NCI-H146 treated with DMSO at 0.1 percent for 48 hours (cell line): ENCODE results near the gene AGAP3.
A peak's percentile ranks its signal among the peaks of the same experiment; 100 is the strongest.

Experiments used
- DNase-seq: peaks from one replicate; lab custom pipeline; 2025; ENCODE audit not compliant: unreplicated experiment; lab: John Stamatoyannopoulos, UW

AGAP3 gene

DNA sequence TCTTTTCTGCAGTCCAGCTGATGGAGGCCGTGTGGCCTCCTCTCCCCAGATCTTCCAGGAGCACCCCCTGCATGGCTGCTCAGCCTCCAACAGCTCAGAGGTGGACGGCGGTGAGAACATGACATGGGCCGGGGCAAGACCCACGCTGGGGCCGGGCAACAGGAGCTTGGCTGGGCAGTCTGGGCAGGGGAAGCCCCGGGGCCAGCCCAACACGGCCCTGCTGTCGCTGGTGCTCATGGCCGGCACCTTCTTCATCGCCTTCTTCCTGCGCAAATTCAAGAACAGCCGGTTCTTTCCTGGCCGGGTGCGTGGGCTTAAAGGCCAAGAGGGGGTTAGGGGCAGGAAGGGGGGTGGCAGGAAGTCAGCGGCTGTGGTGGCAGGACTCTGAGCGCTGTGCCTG is 12.3 kb upstream of the AGAP3 start:
- no peak for DNase-seq

DNA sequence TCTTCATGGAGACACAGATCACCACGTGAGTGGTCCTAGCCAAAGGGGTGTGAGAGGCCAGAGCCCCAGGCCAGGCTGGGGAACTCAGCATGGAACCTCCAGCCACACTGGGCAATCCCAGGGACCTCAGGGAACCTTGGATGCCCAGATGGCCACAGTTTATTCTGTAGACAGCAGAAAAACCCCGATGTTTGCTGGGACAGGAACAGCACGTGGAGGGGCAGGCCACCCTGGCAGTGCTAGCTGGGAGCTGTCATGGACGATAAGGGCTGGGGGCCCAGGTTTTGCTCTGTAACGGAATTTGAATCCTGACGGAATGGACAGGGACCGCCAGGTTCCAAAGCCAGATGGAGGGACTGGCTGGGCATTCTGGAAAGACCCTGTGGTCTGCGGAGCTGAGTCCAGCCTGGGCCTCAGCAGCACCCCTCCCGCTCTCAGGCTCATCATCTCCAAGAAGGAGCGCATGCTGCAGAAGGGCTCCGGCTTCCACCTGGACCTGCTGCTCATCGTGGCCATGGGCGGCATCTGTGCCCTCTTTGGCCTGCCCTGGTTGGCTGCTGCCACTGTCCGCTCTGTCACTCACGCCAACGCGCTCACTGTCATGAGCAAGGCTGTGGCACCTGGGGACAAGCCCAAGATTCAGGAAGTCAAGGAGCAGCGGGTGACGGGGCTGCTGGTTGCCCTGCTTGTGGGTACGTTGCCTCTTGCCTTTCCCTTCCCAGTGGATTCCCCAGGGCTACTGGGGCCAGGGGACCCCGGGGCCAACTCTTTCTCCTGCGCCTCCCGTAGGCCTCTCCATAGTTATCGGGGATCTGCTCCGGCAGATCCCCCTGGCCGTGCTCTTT is 11.2 kb upstream of the AGAP3 start:
- no peak for DNase-seq

GRCh38 chr7:151075662-151075971 is 10.7 kb upstream of the AGAP3 start:
- no peak for DNase-seq

DNA sequence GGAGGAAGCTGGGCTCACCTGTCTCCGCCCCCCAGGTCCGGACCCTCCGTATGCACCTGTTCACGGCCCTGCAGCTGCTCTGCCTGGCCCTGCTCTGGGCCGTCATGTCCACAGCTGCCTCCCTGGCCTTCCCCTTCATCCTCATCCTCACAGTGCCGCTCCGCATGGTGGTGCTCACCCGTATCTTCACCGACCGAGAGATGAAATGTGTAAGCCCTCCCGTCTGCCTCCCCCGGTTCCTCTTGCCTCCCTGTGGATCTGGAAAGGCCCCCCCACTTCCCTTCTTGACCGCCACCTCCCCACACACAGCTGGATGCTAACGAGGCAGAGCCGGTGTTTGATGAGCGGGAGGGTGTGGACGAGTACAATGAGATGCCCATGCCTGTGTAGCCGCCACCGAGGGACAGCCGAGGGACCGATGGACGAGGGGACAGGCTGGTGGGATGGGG is 10.3 kb upstream of the AGAP3 start:
- DNase-seq: no peak

GRCh38 chr7:151076863-151077704 is 9.2 kb upstream of the AGAP3 start:
- no peak for DNase-seq

DNA sequence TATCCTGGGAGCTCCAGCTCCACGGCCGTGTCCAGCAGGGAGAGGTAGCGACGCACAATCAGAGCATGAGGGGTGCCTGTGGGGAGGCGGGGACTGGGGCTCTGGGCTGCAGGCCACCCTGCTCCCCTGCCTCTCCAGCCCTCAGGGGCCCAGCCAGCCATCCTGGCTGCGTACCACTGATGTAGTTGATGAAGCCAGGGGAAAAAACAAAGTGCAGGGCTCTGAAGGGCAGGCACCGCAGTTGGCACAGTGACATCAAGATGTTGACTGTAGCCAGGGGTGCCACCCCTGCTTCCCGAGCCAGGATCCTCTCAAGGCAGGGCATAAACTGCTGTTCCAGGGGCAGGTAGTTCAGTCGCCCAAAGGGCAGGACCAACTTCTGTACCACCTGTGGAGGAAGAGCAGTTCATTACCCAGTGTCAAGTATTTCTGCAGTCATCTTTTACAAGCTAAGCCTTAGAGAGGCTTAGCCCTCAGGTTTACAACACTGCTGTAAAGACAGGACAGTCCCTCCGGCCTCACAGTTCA is 8.5 kb upstream of the AGAP3 start:
- no peak for DNase-seq

GRCh38 chr7:151078233-151079040 is 7.8 kb upstream of the AGAP3 start:
- DNase-seq: no peak

GRCh38 chr7:151079199-151079910 is 6.9 kb upstream of the AGAP3 start:
- DNase-seq: no peak

DNA sequence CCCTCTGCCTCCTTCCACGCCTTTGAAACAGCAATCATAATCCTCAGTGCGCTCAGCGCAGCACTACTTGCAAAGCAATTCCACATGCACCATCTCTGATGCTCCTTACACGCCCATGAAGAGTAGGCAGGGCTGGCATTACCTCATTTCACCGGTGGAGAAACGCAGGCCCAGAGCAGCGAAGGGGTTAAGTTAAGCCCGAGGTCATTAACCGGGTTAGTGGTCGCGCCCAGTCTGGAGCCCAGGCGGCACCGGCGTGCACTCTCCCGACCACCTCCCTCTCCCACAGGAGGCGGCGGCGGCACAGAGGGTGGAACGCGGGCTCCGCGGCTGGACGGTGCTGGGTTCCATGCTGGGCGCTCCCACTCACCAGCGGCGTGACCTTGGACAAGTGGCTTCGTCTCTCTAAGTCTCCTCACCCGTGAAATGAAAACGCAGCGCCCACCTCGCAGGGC is 6.2 kb upstream of the AGAP3 start:
- DNase-seq: no peak

DNA sequence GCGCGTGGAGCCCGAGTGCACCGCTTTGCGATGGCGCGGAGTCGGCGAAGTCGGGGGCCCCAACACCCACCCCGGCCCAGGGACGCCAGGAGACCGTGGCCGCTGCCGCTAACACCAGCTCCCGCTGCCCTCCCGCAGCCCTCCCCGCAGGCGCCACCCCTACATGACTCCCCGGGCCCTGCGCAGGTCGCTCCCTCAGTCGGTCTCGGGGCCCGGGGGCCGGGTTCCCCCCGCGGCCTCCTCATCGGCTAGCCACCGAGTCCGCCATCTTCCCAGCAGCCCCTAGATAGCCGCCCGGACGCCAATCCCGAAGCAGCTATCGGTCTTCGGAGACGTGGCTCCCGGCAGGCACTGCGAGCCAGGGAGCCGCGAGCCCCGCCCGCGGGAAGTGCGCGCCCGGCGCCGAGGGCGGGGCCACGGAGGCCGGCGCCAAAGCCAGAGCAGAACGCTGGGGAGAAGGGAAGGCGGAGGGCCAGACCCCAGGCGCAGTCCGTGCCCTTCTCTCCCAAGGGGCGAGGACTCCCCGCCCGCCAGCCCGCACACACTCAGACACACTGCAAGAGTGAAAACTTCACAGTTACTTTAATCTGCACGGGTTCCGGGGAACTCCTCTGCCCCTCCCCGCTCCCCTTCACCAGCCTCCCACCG is 5.6 kb upstream of the AGAP3 start, which contains the start of gene FASTK:
Gene FASTK, minus strand, starts transcription at position 288 of the 648 bp plus-strand sequence. Its CDS starts 43 bp downstream, at position 245.
- peak; percentile 74 for DNase-seq

DNA sequence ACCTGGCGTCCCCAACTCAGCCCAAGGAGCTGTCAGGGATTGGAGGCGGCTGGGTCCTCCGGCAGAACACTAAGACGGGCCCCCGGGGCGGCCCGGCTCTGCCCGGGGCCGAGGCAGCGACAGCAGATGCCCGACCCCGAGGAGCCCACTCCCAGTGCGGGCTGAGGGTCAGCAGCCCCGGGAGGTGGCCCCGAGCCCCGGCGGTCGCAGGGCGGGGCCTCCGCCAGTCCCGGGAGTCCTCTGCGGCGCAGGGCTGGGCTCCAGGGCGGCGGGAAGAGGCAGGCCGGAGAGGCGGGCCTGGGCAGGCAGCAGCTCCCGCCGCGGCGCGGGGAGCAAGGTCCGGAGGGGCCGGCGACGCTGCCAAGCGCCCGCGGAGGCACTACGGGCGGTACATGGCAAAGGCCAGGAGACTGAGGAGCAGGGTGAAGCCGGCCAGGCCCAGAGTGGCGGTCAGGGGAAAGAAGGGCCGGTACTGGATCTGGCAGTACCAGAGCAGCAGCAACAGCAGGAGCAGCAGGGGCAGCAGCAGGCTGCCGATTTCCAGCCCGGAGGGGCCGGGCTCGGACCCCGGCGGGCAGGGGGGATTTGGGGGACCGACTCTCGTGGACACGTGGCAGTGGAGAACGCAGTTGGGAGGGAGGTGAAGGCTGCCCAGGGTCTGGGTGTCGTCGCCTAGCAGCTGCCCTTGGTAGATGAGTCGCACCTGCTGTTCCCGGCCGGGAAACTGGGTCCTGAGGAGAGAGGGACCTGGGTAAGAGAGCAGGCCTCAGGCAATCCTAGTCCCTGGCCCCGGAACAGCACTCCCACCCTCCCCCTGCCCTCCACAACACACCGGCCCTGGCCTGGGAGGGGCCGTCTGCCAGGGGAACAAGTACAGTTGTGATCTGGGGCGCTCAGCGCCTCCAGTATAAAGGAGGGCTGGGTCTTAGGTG is 4.8 kb upstream of the AGAP3 start:
- no peak for DNase-seq

DNA sequence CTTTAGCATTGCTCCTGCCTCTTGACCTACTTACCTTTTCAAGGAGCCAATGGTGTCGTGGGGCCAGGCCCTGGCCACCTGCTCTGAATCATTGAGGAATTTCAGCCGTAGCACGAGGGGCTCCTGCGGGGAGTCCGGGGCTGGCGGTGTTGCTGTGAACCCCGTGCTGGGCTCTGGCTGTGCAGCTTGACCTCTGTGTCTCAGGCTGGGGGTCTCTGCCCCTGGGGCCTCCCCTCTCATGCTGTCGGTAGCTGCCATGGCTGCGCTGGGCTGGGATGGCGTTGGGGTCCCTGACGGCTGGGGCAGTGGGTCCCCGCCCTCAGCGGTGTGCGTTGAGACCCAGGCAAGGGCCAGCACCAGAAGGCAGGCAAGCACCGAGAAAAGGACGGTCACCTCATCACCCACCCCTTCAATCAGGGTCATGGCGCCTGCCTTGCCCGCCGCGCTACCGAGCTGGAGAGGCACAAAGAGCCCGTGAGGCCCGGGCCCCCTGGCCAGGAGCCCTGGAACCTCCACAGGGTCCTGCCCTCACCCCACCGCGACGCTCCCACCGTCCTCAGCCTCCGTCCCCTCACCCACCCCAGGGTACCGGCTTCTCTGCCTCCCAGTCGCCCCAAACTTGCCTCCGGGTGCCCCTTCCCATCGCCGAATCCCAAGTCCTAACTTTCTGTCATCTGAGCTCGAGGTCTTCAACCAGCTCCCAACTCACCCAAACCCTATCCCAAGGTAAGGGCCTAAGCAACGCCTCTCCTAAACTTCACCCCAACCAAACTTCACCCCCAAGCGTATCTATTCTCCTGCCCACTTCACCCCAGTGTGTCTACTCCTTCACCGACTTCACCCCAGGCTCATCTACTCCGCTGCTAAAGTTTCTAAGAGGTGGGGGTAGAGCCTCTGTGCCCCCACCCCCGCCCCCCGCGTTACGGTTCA is 3.9 kb upstream of the AGAP3 start:
- no peak for DNase-seq

DNA sequence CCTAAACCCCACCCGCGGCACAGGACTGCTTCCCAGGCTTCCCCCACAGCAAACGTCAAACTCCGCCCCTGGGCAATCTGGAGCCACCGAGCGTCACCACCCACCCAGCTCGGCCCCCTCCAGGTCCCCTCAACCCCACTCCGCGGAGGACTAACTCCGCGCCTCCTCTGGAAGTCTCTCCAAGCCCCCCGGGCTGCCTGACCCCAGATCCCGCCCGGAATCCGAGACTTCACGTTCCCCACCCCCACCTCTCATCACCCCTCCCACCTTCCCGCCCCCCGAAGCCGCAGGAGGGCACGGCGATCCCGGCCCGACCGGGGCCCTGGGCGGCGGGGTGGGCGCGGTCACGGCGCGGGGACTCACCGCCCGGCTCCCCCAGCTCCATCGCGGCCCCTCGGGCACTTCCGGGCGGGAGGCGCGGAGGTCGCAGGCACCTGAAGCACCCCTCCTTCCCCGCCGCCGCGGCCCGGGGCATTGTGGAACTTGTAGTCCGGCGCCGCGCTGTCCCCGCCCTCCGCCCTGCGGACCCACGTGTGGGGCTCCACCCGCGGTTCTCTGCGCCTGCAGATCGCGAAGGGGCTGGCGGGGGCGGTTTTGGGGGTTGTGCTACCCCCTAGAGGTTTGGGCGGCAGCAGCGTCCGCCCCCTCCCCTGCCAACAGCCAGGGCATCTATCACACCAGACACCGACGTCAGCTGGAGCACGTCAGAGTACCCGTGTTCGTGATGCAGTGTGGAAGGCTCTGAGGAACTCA is 3.0 kb upstream of the AGAP3 start, which contains the start of gene TMUB1:
Gene TMUB1, minus strand, starts transcription at position 423 of the 753 bp plus-strand sequence. CDS start 930 bp downstream, outside the sequence.
- peak; percentile 56 for DNase-seq

DNA sequence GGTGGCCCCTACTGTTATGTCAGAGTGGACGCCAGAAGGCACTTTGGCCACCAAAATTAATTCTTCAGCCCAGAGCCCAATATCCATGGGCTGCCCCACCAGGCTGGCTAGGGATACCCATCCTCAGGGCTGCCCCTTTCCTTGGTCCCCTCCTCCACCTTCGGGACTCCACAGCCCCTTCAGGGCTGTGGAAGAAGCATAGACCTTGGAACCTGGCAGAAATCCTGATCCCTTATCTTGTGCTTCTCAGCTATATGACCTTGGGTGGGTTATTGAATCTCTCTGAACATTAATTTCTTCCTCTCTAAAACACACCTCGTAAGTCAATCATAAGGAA is 2.5 kb upstream of the AGAP3 start:
- DNase-seq: no peak

- no peak for DNase-seq
Observed at GRCh38 chr7:151085329-151085690, 965 bp upstream of the AGAP3 start.

DNA sequence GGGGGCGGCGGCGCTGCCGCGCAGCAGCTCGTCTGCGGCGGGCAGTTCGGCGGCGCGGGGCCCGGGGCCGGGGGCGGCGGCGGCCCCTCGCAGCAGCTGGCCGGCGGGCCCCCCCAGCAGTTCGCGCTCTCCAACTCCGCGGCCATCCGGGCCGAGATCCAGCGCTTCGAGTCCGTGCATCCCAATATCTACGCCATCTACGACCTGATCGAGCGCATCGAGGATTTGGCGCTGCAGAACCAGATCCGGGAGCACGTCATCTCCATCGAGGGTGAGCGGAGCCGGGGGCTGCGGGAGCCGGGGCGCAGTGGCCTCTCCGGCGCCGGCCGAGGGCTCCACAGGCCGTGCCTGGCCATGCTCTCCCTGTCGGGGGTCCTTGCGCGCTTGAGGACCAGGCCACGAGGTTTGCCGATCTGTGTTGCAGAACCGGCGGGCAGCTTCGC is 548 bp downstream of the AGAP3 start:
- no peak for DNase-seq
